GM19372 (cell line): ENCODE measurements around the gene KHDRBS1.
"Not testable (repeated sequence)": the region's sequence is repeated elsewhere in the genome, so short reads cannot be mapped to it uniquely, and the experiment has no call there.

Experiments
- ATAC-seq: cut with Tn5 transposase; IDR thresholded peaks from one replicate; pipeline ENCODE4 v1.9.1; 2021; ENCODE audit warnings: mild to moderate bottlenecking, low read depth, moderate library complexity; ENCODE audit not compliant: unreplicated experiment

Gene KHDRBS1, protein sequence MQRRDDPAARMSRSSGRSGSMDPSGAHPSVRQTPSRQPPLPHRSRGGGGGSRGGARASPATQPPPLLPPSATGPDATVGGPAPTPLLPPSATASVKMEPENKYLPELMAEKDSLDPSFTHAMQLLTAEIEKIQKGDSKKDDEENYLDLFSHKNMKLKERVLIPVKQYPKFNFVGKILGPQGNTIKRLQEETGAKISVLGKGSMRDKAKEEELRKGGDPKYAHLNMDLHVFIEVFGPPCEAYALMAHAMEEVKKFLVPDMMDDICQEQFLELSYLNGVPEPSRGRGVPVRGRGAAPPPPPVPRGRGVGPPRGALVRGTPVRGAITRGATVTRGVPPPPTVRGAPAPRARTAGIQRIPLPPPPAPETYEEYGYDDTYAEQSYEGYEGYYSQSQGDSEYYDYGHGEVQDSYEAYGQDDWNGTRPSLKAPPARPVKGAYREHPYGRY

DNA sequence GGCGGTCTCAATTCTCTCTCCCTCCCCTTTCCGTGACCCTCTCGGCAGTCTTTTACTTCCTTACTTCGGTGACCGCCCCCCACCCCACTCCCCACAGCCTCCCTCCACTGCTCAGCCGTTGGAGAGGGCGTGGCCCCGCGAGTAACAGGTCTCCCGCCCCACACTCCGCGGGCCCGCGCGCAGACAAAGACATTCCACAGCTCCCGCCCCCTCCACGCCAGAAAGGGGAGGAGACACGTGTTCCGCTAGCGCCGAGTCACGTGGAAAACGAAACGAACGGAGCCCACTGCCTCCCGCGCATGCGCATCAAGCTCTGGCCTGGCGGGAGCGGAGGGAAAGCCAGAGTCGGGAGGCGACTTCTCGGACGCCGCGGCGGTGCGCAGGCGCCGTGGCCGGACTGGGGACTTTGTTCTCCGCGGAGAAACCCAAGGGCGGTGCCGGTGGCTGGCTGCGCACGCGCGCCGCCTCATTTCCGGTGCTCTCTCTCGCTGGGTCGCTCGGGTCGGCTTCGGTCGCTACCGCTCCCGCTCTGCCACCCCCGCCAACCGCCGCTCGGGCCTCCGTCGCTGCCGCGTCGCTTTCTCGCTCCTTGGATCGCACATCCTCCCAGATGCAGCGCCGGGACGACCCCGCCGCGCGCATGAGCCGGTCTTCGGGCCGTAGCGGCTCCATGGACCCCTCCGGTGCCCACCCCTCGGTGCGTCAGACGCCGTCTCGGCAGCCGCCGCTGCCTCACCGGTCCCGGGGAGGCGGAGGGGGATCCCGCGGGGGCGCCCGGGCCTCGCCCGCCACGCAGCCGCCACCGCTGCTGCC is at the start of gene KHDRBS1:
KHDRBS1 (plus strand) TSS at position 483 of the 813 bp plus-strand sequence; CDS start at position 611, 128 bp downstream.
- ATAC-seq, result peak; percentile 87

GRCh38 chr1:31970873-31971272 is 42.8 kb upstream of the KHDRBS1 start:
- ATAC-seq, result no peak

- ATAC-seq, result no peak
These were observed 37.3 kb upstream of the KHDRBS1 start for GRCh38 chr1:31976401-31976800.

DNA sequence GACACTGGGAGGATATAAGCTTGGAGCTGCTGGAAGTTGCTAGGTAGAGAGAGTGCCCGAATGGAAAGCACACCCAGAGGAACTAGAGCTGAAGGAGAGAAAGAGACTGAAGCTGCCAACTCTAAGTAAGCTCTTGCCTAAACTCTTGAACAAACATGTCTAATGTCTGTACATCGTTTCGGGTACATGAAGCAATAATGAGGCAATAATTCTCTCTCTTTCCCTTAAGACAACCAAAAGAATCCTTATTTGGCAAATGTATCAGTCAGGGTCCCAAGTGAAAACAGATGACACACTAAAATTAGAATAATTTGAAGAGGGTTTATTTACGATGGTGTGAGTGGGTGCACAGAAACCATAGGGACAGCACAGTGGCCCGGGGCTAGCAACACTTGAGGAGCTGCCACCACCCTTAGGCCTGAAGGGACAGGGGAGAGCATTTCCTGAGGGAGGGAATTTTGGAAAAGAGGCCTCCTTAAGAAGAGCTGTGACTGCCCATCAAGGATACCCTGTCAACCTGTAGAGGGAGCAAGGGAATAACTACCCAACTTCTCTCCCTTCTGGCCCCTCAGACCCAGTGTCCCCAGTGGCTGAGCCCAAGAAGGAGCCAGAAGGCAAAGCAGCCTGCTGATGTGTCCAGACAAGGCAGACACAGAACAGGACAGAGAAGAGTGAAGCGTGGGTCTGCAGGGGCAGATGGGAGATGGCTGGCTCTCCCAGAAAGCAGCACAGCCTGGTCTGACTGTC is 36.1 kb upstream of the KHDRBS1 start:
- ATAC-seq, result no peak

- ATAC-seq, result no peak
These were observed 34.7 kb upstream of the KHDRBS1 start for GRCh38 chr1:31978843-31979400.

GRCh38 chr1:31980835-31981455 is 32.7 kb upstream of the KHDRBS1 start:
- no peak for ATAC-seq

GRCh38 chr1:31981456-31981839 is 32.2 kb upstream of the KHDRBS1 start:
- ATAC-seq, result no peak

GRCh38 chr1:31981972-31982371 is 31.7 kb upstream of the KHDRBS1 start:
- ATAC-seq, result no peak

- ATAC-seq, result no peak
These were observed 29.0 kb upstream of the KHDRBS1 start for GRCh38 chr1:31984419-31985347.

DNA sequence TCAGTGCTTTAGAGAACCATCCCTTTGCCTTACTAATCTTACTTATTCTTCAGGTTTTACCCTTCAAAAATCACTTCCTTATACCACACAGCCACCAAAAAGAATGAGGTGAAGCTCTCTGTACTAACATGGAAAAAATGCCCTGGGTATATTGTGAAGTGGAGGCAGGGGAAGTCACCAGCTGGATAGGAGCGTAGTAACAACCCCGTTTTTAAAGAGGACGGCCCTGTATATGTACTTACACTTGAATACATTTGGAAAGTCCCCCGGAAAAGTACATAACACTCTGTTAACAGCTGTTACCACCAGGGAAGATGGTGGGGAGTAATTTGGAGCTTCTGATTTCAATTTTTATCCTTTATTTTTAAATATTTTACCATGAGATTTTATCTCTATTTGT is 28.2 kb upstream of the KHDRBS1 start:
- no peak for ATAC-seq

- ATAC-seq, result no peak
These were observed 26.5 kb upstream of the KHDRBS1 start for GRCh38 chr1:31987135-31987619.

DNA sequence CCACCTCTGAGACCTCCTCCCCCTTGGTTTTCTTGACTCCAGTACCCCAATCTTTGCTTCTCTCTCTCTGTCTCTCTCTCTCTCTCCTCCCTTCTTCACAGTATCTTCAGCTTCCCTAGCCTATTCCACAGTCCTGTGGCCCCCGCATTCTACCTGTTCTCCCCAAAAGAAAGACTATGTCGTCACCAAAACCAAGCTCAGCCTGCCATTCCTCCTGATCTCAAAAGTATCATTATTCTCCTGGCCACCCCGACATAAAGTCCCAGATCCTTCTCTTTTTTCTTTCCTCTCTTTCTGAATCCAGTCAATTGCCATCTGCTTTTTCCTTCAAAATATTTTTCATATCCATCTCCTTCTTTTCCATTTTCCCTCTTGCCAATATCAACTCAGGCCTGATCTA is 23.7 kb upstream of the KHDRBS1 start:
- no peak for ATAC-seq

- ATAC-seq, result no peak
These were observed 22.5 kb upstream of the KHDRBS1 start for GRCh38 chr1:31991182-31991581.

- ATAC-seq, result no peak
These were observed 18.4 kb upstream of the KHDRBS1 start for GRCh38 chr1:31995263-31995662.

DNA sequence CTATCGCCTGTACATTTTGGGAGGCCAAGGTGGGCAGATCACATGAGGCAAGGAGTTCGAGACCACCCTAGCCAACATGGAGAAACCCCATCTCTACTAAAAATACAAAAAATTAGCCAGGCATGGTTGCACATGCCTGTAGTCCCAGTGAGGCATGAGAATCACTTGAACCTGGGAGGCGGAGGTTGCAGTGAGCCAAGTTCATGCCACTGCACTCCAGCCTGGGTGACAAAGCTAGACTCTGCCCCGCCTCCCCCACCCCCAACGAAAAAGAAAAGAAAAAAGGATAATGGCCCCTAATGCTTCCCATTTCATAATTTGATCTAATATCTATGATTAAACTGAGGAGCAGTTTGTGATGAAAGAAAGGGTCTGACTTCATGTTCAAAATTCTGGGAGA is 17.5 kb upstream of the KHDRBS1 start:
- not testable (repeated sequence) for ATAC-seq

- ATAC-seq, result no peak
These were observed 11.8 kb upstream of the KHDRBS1 start for GRCh38 chr1:32001863-32002262.

- not testable (repeated sequence) for ATAC-seq
These were observed 11.4 kb upstream of the KHDRBS1 start for GRCh38 chr1:32002285-32002684.

DNA sequence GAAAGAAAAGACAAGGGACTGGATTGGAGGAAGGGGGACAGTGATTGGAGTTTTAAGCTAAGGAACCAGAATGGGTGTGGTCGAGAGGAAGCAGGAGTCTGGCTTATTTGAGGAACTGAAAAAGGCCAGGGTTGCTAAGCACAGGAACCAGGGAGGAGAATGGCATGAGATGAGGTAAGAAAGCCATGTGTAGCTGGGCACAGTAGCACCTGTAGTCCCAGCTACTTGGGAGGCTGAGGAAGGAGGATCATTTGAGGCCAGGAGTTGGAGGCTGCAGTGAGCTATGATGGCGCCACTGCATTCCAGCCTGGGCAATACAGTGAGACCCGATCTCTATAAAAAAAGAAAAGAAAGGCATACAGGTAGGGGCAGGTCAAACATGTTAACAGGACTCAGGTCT is 8.1 kb upstream of the KHDRBS1 start:
- ATAC-seq, result no peak

DNA sequence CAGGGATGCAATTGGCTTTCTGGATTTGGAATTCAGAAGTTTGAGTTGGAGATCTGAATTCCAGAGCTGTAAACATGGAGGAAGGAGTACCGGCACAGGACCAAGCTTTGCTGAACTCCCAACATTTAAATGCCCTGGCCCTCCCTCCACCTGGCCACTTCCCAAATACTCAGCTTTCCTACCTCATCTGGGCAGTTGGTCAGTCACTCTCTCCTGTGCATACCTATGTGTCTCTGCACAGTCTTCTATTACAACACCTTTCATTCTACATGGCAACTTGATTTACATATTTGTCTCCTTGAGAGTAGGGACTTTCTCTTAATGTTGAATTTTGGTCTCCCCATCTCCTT is 6.1 kb upstream of the KHDRBS1 start:
- no peak for ATAC-seq
